ENCODE data around the gene REEP2.

The REEP2 gene

DNA sequence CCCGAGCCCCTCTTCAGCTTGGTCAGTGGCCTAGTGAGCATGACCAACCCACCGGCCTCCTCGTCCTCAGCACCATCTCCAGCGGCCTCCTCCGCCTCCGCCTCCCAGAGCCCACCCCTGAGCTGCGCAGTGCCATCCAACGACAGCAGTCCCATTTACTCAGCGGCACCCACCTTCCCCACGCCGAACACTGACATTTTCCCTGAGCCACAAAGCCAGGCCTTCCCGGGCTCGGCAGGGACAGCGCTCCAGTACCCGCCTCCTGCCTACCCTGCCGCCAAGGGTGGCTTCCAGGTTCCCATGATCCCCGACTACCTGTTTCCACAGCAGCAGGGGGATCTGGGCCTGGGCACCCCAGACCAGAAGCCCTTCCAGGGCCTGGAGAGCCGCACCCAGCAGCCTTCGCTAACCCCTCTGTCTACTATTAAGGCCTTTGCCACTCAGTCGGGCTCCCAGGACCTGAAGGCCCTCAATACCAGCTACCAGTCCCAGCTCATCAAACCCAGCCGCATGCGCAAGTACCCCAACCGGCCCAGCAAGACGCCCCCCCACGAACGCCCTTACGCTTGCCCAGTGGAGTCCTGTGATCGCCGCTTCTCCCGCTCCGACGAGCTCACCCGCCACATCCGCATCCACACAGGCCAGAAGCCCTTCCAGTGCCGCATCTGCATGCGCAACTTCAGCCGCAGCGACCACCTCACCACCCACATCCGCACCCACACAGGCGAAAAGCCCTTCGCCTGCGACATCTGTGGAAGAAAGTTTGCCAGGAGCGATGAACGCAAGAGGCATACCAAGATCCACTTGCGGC lies 28.2 kb downstream of the REEP2 start:
- H3K27me3 ChIP-seq (ENCODE audit: control insufficient read depth in 3 of 3, insufficient read depth in 3 of 3, low read depth in 1 of 3, low read length in 3 of 3): peaks cover 0 to 17% (median 2%) of the 10 kb centered on the region in 3 experiments
- no peak overlapping the region for H2BK12ac ChIP-seq (ENCODE audit: low read length)
- DNase-seq (ENCODE audit: low spot score): no peak
- H2AK5ac ChIP-seq (ENCODE audit: low read depth, low read length): no peak overlapping the region
- H3K4ac ChIP-seq (ENCODE audit: low read length): no peak overlapping the region
- peaks cover 15 to 30% of the 10 kb centered on the region in 2 donors for H3K4me1 ChIP-seq (ENCODE audit: control insufficient read depth in 2 of 2, insufficient read depth in 1 of 2, low read depth in 1 of 2, low read length in 2 of 2)
- H4K91ac ChIP-seq (ENCODE audit: low read depth, low read length, poor library complexity): no peak overlapping the region
- H3K4me2 ChIP-seq (ENCODE audit: insufficient read depth, low read length, poor library complexity, severe bottlenecking): peak overlapping the region; percentile 99
- H3K9ac ChIP-seq (ENCODE audit: low read depth, low read length, poor library complexity): peak overlapping the region; percentile 81
- peak overlapping the region; percentile 89 to 95 for H3K4me3 ChIP-seq (ENCODE audit: low read length in 2 of 2)
- no peaks in the 10 kb centered on the region for H3K9me3 ChIP-seq (replicated peaks in 1 of 2; ENCODE audit: control insufficient read depth in 2 of 2, insufficient read depth in 1 of 2, low read depth in 1 of 2, low read length in 2 of 2)
- H4K8ac ChIP-seq (ENCODE audit: low read depth, low read length): no peak overlapping the region
- peaks cover 15 to 31% of the 10 kb centered on the region in 2 donors for H3K36me3 ChIP-seq (replicated peaks in 1 of 2; ENCODE audit: control insufficient read depth in 2 of 2, insufficient read depth in 2 of 2, low read length in 2 of 2)
- H3K23ac ChIP-seq (ENCODE audit: low read depth, low read length, poor library complexity): peak overlapping the region; percentile 21
- no CpG with 5 or more reads among the region's 45 CpGs for WGBS, 2 donors (ENCODE audit: extremely low coverage in 2 of 2, insufficient read length in 2 of 2, insufficient replicate concordance in 1 of 2)
- no peak overlapping the region for H2BK120ac ChIP-seq (ENCODE audit: low read depth, low read length)
- H2BK5ac ChIP-seq (ENCODE audit: low read length): peak overlapping the region; percentile 11
- no peak overlapping the region for H3K18ac ChIP-seq (ENCODE audit: low read length)
- H3K79me1 ChIP-seq (ENCODE audit: low read depth, low read length): peaks cover 13% of the 10 kb centered on the region
- H3K14ac ChIP-seq (ENCODE audit: low read length): peak overlapping the region; percentile 31
- no peak overlapping the region for H2BK15ac ChIP-seq (ENCODE audit: low read length)
- peak overlapping the region; percentile 100 for H2AFZ ChIP-seq (ENCODE audit: low read length)
- H3K27ac ChIP-seq (replicated peaks; ENCODE audit: low read length): no peak overlapping the region

DNA sequence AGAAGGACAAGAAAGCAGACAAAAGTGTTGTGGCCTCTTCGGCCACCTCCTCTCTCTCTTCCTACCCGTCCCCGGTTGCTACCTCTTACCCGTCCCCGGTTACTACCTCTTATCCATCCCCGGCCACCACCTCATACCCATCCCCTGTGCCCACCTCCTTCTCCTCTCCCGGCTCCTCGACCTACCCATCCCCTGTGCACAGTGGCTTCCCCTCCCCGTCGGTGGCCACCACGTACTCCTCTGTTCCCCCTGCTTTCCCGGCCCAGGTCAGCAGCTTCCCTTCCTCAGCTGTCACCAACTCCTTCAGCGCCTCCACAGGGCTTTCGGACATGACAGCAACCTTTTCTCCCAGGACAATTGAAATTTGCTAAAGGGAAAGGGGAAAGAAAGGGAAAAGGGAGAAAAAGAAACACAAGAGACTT lies 28.9 kb downstream of the REEP2 start:
- Histone ChIP-seq H4K91ac (ENCODE audit: low read depth, low read length, poor library complexity) (no peak overlapping the region), H3K14ac (ENCODE audit: low read length) (no peak overlapping the region), H3K79me1 (ENCODE audit: low read depth, low read length) (peaks cover 13% of the 10 kb centered on the region), H3K23ac (ENCODE audit: low read depth, low read length, poor library complexity) (peak overlapping the region; percentile 4), H3K4ac (ENCODE audit: low read length) (no peak overlapping the region), H3K27ac (replicated peaks; ENCODE audit: low read length) (no peak overlapping the region), H2BK12ac (ENCODE audit: low read length) (no peak overlapping the region), H3K9ac (ENCODE audit: low read depth, low read length, poor library complexity) (no peak overlapping the region), H4K8ac (ENCODE audit: low read depth, low read length) (no peak overlapping the region), H3K18ac (ENCODE audit: low read length) (no peak overlapping the region), H2BK15ac (ENCODE audit: low read length) (no peak overlapping the region), H3K4me2 (ENCODE audit: insufficient read depth, low read length, poor library complexity, severe bottlenecking) (no peak overlapping the region), H3K36me3 (replicated peaks in 1 of 2; ENCODE audit: control insufficient read depth in 2 of 2, insufficient read depth in 2 of 2, low read length in 2 of 2) (peaks cover 15 to 31% of the 10 kb centered on the region in 2 donors), H3K4me1 (ENCODE audit: control insufficient read depth in 2 of 2, insufficient read depth in 1 of 2, low read depth in 1 of 2, low read length in 2 of 2) (peaks cover 15 to 30% of the 10 kb centered on the region in 2 donors), H2AK5ac (ENCODE audit: low read depth, low read length) (no peak overlapping the region), H2BK5ac (ENCODE audit: low read length) (peak overlapping the region; percentile 11), H2BK120ac (ENCODE audit: low read depth, low read length) (no peak overlapping the region), H2AFZ (ENCODE audit: low read length) (no peak overlapping the region), H3K4me3 (ENCODE audit: low read length in 2 of 2) (peak overlapping the region; percentile 11 to 95), H3K27me3 (ENCODE audit: control insufficient read depth in 3 of 3, insufficient read depth in 3 of 3, low read depth in 1 of 3, low read length in 3 of 3) (peaks cover 0 to 17% (median 2%) of the 10 kb centered on the region in 3 experiments), H3K9me3 (replicated peaks in 1 of 2; ENCODE audit: control insufficient read depth in 2 of 2, insufficient read depth in 1 of 2, low read depth in 1 of 2, low read length in 2 of 2) (no peaks in the 10 kb centered on the region)
- no CpG with 5 or more reads among the region's 14 CpGs for WGBS, 2 donors (ENCODE audit: extremely low coverage in 2 of 2, insufficient read length in 2 of 2, insufficient replicate concordance in 1 of 2)
- no peak for DNase-seq (ENCODE audit: low spot score)

DNA sequence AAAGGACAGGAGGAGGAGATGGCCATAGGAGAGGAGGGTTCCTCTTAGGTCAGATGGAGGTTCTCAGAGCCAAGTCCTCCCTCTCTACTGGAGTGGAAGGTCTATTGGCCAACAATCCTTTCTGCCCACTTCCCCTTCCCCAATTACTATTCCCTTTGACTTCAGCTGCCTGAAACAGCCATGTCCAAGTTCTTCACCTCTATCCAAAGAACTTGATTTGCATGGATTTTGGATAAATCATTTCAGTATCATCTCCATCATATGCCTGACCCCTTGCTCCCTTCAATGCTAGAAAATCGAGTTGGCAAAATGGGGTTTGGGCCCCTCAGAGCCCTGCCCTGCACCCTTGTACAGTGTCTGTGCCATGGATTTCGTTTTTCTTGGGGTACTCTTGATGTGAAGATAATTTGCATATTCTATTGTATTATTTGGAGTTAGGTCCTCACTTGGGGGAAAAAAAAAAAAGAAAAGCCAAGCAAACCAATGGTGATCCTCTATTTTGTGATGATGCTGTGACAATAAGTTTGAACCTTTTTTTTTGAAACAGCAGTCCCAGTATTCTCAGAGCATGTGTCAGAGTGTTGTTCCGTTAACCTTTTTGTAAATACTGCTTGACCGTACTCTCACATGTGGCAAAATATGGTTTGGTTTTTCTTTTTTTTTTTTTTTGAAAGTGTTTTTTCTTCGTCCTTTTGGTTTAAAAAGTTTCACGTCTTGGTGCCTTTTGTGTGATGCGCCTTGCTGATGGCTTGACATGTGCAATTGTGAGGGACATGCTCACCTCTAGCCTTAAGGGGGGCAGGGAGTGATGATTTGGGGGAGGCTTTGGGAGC lies 29.5 kb downstream of the REEP2 start:
- Histone ChIP-seq H3K4ac (ENCODE audit: low read length) (no peak overlapping the region), H3K18ac (ENCODE audit: low read length) (no peak overlapping the region), H3K4me2 (ENCODE audit: insufficient read depth, low read length, poor library complexity, severe bottlenecking) (no peak overlapping the region), H2BK5ac (ENCODE audit: low read length) (no peak overlapping the region), H2BK120ac (ENCODE audit: low read depth, low read length) (no peak overlapping the region), H2AK5ac (ENCODE audit: low read depth, low read length) (no peak overlapping the region), H3K9ac (ENCODE audit: low read depth, low read length, poor library complexity) (no peak overlapping the region), H3K9me3 (replicated peaks in 1 of 2; ENCODE audit: control insufficient read depth in 2 of 2, insufficient read depth in 1 of 2, low read depth in 1 of 2, low read length in 2 of 2) (no peaks in the 10 kb centered on the region), H2BK15ac (ENCODE audit: low read length) (no peak overlapping the region), H3K79me1 (ENCODE audit: low read depth, low read length) (peaks cover 13% of the 10 kb centered on the region), H4K91ac (ENCODE audit: low read depth, low read length, poor library complexity) (no peak overlapping the region), H3K14ac (ENCODE audit: low read length) (no peak overlapping the region), H3K36me3 (replicated peaks in 1 of 2; ENCODE audit: control insufficient read depth in 2 of 2, insufficient read depth in 2 of 2, low read length in 2 of 2) (peaks cover 15 to 31% of the 10 kb centered on the region in 2 donors), H3K27me3 (ENCODE audit: control insufficient read depth in 3 of 3, insufficient read depth in 3 of 3, low read depth in 1 of 3, low read length in 3 of 3) (peaks cover 0 to 17% (median 2%) of the 10 kb centered on the region in 3 experiments), H2AFZ (ENCODE audit: low read length) (no peak overlapping the region), H3K4me1 (ENCODE audit: control insufficient read depth in 2 of 2, insufficient read depth in 1 of 2, low read depth in 1 of 2, low read length in 2 of 2) (peaks cover 13 to 29% of the 10 kb centered on the region in 2 donors), H4K8ac (ENCODE audit: low read depth, low read length) (no peak overlapping the region), H3K4me3 (ENCODE audit: low read length in 2 of 2) (peak overlapping the region in 1 of 2 donors; percentile 95), H3K23ac (ENCODE audit: low read depth, low read length, poor library complexity) (no peak overlapping the region), H2BK12ac (ENCODE audit: low read length) (no peak overlapping the region), H3K27ac (replicated peaks; ENCODE audit: low read length) (no peak overlapping the region)
- DNase-seq (ENCODE audit: low spot score): no peak
- WGBS, 2 donors (ENCODE audit: extremely low coverage in 2 of 2, insufficient read length in 2 of 2, insufficient replicate concordance in 1 of 2): no CpG with 5 or more reads among the region's 7 CpGs
